B cell (primary cell): ENCODE measurements around the gene ARHGEF33.

Experiments used
- CTCF ChIP-seq: fragments of 200-600 bp; IDR thresholded peaks from one replicate; pipeline ENCODE4 v1.8.0; 2022; ENCODE audit warnings: antibody characterized with exemption, mild to moderate bottlenecking
- EZH2 ChIP-seq: IDR thresholded peaks from 2 replicates; pipeline ENCODE4 v1.6.1; 2012; ENCODE audit warnings: borderline replicate concordance, low read depth, mild to moderate bottlenecking, moderate library complexity, low read length; ENCODE audit not compliant: insufficient read depth, poor library complexity, severe bottlenecking

GRCh38 chr2:39023649-39024048 lies 134.0 kb downstream of the ARHGEF33 start:
- TF ChIP-seq CTCF, result no peak
- no peak for TF ChIP-seq EZH2
